ENCODE results near the gene CSDE1. TPM values are rescaled to one million over a fixed set of nuclear protein-coding genes. Genes with fewer than 3 reads are reported as not detected.

Gene CSDE1
- total and polyA plus RNA-seq, 2 donors (not counting 3 experiments of a cell fraction or from before 2014, with no cell fraction given), result 129 to 492 TPM

GRCh38 chr1:114710360-114710759 is 47.4 kb downstream of the CSDE1 start:
- H3K9me1 ChIP-seq (replicated peaks; ENCODE audit: control insufficient read depth, extremely low read depth, insufficient read depth, low read length), result no peaks in the 10 kb centered on the region
- BruUV-seq (replicated peaks), result no TSS peak
- FAIRE-seq (no peak), DNase-seq (ENCODE audit: low read depth, low spot score) (no peak)
- H3K4me2 ChIP-seq (ENCODE audit: insufficient read depth, low read length), result no peak overlapping the region
- TF ChIP-seq POLR2AphosphoS5 (IDR thresholded peaks at IDR 0.05; ENCODE audit: insufficient read depth, low read depth, low read length) (no peak), GATA2 (IDR thresholded peaks at IDR 0.05; ENCODE audit: insufficient read depth, insufficient read length, low read depth, low read length) (no peak), MYC (IDR thresholded peaks at IDR 0.05; ENCODE audit: low read depth, low read length) (no peak), POLR2A (IDR thresholded peaks at IDR 0.05; ENCODE audit: low read depth, low read length) (no peak), JUN (IDR thresholded peaks at IDR 0.05; ENCODE audit: borderline replicate concordance, insufficient read depth, insufficient read length, low read depth) (no peak), EZH2 (IDR thresholded peaks at IDR 0.05; ENCODE audit: borderline replicate concordance, low read depth, low read length, severe bottlenecking) (no peak), FOS (IDR thresholded peaks at IDR 0.05; ENCODE audit: borderline replicate concordance, insufficient read depth, low read length) (no peak)
- TF ChIP-seq, protein P1, sequence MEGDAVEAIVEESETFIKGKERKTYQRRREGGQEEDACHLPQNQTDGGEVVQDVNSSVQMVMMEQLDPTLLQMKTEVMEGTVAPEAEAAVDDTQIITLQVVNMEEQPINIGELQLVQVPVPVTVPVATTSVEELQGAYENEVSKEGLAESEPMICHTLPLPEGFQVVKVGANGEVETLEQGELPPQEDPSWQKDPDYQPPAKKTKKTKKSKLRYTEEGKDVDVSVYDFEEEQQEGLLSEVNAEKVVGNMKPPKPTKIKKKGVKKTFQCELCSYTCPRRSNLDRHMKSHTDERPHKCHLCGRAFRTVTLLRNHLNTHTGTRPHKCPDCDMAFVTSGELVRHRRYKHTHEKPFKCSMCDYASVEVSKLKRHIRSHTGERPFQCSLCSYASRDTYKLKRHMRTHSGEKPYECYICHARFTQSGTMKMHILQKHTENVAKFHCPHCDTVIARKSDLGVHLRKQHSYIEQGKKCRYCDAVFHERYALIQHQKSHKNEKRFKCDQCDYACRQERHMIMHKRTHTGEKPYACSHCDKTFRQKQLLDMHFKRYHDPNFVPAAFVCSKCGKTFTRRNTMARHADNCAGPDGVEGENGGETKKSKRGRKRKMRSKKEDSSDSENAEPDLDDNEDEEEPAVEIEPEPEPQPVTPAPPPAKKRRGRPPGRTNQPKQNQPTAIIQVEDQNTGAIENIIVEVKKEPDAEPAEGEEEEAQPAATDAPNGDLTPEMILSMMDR (IDR thresholded peaks at IDR 0.05; ENCODE audit: extremely low read depth in 1 of 2, insufficient read depth in 1 of 2, low read depth in 1 of 2, low read length in 2 of 2), result no peak
- TF ChIP-seq, protein P2, sequence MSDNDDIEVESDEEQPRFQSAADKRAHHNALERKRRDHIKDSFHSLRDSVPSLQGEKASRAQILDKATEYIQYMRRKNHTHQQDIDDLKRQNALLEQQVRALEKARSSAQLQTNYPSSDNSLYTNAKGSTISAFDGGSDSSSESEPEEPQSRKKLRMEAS (IDR thresholded peaks at IDR 0.05; ENCODE audit: insufficient read depth, insufficient read length), result no peak
- peaks cover 12% of the 10 kb centered on the region for H3K4me1 ChIP-seq (ENCODE audit: control insufficient read depth, extremely low read depth, insufficient read depth, low read length)
- H2AFZ ChIP-seq (ENCODE audit: low read depth, low read length), result no peak overlapping the region
- H3K9me3 ChIP-seq (replicated peaks; ENCODE audit: control insufficient read depth, insufficient read depth, low read length), result no peaks in the 10 kb centered on the region
- no peaks in the 10 kb centered on the region for H4K20me1 ChIP-seq (replicated peaks; ENCODE audit: control insufficient read depth, extremely low read depth, insufficient read depth, low read length)
- peaks cover 18 to 41% of the 10 kb centered on the region in 2 experiments for H3K36me3 ChIP-seq (ENCODE audit: control insufficient read depth in 2 of 2, extremely low read depth in 1 of 2, insufficient read depth in 2 of 2, low read length in 2 of 2)
- ChIA-PET CTCF (interaction anchor here (1.3 kb wide), 1 partner anchor 363 kb away, joined by 7 read pairs; no protein-coding TSS in a partner anchor), POLR2A (interaction anchor here (0.6 kb wide), 1 partner anchor 550 kb away, joined by 4 read pairs; no protein-coding TSS in a partner anchor)
- no peak overlapping the region for H3K9ac ChIP-seq (replicated peaks; ENCODE audit: extremely low read depth, insufficient read depth, low read length)
- peaks cover 34% of the 10 kb centered on the region for H3K79me2 ChIP-seq (ENCODE audit: control insufficient read depth, insufficient read depth, low read length)
- dilution Hi-C loops (cut with MboI; ENCODE audit: extremely low pct_ligation_motif_present, low sequenced_read_pairs), result no loop called here
- no peak overlapping the region for H3K4me3 ChIP-seq (replicated peaks in 1 of 3; ENCODE audit: insufficient read depth in 1 of 3, low read depth in 1 of 3, low read length in 3 of 3)
- no peak overlapping the region for H3K27ac ChIP-seq (ENCODE audit: insufficient read depth, low read depth, low read length)
- intact Hi-C loops (cut with micrococcal nuclease), result loop anchor here (10.0 kb wide), 1 partner anchor 306 kb away; no protein-coding TSS in a partner anchor
- H3K27me3 ChIP-seq (ENCODE audit: control insufficient read depth in 2 of 2, insufficient read depth in 2 of 2, low read length in 2 of 2), result no peaks in the 10 kb centered on the region

All from endothelial cell of umbilical vein (primary cell).